GM21737 (cell line): ENCODE results near the gene GPAT3.
"Not testable (repeated sequence)": the region's sequence is repeated elsewhere in the genome, so short reads cannot be mapped to it uniquely, and the experiment has no call there.

ENCODE experiments used
- ATAC-seq: cut with Tn5 transposase; IDR thresholded peaks from one replicate; pipeline ENCODE4 v1.9.1; 2021; ENCODE audit warnings: mild to moderate bottlenecking, moderate library complexity; ENCODE audit not compliant: unreplicated experiment

Gene GPAT3

DNA sequence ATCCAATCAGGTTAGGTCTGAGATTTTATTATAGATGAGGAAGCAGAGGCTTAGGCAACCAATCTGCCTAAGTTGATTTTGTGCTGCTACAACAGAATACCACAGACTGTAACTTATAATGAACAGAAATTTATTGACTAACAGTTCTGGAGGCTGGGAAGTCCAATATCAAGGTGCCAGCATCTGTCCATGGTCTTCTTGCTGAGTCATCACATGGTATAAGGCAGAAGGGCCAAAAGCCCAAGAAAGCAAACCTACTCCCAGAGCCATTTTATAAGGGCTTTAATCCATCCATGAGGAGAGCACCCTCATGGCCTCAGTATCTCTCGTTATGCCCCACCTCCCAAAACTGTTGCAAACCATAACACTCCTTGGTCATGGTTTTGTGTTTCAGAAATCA is 55.8 kb downstream of the GPAT3 start:
- ATAC-seq = no peak

DNA sequence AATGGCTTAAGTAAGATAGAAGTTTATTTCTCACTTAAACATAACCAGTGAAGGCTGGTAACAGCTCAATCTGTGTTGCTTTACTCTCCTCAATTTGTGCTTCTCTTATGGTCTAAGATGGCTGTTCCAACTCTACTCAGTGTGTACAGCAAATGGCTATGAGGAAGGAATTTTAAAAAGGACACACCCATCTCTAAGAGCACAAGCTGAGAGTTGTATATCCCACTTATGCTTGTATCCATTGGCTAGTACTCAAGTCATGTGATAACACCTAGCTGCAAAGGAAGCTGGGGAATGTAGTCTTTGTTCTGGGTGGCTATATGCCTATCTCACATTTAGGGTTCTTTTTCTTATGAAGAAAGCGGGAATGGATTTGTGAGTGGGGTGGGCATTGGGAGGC is 63.3 kb downstream of the GPAT3 start:
- peak; percentile 62 for ATAC-seq

DNA sequence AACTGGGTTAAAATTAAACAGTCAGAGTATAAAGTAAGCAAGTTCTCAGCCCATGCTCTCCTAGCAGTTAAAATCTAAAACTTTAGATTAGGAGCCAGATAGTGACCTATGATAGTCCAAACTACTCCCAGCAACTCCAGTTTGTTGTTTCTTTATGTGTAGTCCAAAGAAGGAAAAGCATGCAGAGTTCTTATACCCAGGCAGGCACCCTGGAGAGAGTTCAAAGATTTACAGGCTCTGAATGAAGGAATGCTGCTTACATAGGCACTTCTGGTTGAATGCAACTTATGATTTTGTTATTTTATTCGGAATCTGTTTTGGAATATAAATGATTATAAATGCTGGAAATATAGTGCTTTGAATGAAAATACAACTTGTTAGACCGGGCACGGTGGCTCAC is 67.2 kb downstream of the GPAT3 start:
- ATAC-seq = no peak

DNA sequence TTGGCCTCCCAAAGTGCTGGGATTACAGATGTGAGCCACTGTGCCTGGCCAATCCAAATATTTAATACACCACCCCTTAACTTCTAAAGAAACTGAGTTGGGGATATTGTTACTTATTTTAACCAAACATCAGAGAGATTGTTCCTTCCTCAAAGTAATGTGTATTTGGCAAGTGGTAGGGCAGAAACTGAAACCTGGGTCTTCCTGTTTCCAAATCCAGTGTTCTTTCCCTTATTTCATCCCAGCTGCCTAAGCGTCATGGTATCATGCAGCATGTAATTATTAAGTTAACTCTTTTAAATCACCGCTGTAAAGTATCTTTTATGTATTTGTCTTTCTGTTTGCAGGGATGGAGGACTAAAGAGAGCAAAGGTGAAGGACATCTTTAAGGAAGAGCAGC is 68.4 kb downstream of the GPAT3 start:
- ATAC-seq = no peak

DNA sequence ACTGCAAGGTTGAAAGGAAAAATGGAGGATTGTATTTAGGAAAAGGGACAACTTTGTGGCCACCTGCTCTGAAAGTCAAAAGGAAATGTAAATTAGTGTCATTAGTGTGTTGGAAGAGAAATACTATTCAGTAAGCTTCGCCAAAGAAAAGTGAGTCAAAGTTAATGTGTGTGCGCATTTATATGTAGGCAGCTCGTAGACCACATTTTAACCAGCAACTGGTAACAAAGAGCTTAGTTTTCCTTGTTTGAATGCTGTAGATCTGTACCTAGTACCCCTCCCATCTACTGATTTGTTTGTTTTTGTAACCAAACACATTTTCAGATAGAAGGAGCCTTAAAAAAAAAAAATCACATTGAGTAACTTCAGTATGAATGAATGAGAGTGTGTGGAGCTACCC is 69.3 kb downstream of the GPAT3 start:
- ATAC-seq = no peak

DNA sequence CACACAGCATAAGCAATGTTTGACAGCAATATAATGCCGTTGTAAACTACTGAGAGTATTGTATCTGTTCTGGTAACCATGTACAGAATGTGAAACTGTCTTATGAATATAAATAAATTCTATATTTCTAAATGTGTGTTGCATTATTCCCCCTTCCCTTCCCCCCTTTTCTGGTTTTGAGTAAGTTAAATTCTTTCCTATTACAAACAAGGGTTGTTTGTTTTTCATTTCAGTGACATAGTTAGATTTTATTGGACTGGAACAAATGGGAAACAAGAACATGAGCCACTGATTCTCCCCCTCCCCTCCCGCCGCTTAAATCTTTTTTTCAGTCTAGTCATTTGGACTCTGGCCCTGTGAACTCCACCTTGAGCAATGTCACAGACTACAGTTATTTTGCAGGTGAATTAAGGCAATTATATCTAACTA is 69.8 kb downstream of the GPAT3 start:
- ATAC-seq = no peak

DNA sequence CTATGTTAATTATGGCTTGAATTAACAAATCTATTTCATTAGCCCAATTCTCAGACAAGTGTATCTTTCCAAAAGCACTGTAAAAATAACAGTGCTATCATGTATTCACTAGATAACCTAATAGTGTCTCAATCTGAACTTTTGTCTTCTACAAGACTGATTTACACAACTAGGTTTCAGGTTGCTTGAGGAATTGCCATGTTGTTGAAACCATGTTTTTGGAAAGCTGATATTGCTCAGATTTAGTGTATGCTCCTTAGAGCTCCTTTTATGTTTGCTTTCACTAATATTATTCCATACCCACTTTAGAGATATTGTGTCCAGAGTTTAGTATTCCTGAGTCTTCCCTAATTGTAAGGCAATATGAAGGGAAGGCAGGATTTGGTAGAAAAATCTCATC is 70.6 kb downstream of the GPAT3 start:
- no peak for ATAC-seq

DNA sequence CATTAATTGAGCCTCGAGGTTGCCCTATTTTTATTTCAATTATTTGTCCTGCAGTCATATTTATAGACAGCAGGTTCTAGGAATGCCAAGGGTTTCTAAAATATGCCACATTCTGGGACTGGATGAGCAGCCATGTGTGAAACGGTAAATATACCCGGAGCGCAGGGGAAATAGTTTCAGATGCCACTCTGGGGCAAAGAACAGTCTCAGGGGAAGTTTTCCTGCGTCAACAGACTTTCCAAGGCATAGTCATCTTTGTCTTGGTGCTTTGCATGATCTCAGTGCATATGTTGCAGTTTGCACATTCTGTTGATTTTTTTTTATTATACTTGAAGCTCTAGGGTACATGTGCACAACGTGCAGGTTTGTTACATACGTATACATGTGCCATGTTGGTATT is 71.0 kb downstream of the GPAT3 start:
- ATAC-seq = no peak

DNA sequence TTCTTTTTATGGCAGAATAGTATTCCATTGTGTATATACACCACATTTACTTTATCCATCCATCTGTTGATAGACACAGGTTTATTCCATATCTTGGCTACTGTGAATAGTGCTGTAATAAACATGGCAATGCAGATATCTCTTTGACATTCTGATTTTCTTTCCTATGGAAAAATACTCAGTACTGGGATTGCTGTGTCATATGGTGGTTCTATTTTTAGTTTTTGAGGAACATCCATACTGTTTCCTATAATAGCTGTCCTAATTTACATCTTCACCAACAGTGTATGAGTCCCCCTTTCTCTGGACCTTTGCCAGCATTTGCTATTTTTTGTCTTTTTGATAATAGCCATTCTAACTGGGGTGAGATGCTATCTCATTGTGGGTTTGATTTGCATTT is 73.5 kb downstream of the GPAT3 start:
- ATAC-seq = no peak

DNA sequence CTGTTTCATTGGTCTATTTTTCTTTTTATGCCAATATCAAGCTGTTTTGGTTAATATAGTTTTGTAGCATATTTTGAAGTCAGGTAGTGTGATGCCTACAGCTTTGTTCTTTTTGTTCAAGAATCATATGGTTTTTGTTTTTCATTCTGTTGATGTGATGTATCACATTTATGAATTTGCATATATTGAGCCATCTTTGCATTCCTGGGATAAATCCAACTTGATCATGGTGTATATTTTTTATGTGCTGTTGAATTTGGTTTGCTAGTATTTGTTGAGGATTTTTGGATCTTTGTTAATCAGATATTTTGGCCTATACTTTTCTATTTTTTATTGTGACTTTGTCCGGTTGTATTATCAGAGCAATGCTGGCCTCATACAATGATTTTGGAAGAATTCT is 74.8 kb downstream of the GPAT3 start:
- no peak for ATAC-seq

DNA sequence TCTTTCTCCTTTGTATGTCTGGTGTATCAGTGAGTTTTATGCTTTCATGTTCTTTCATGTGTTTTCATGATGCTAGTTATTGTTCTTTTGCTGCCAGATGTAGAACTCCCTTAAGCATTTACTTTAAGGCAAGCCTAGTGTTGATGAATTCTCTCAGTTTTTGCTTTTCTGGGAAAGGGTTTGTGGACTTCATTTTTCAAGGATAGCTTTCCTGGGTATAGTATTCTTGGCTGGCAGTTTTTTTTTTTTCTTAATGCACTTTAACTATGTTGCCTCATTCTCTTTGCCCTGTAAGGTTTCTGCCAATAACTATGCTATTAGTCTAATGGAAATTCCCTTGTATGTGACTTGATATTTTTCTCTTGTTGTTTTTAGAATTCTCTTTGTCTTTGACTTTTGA is 77.1 kb downstream of the GPAT3 start:
- no peak for ATAC-seq

DNA sequence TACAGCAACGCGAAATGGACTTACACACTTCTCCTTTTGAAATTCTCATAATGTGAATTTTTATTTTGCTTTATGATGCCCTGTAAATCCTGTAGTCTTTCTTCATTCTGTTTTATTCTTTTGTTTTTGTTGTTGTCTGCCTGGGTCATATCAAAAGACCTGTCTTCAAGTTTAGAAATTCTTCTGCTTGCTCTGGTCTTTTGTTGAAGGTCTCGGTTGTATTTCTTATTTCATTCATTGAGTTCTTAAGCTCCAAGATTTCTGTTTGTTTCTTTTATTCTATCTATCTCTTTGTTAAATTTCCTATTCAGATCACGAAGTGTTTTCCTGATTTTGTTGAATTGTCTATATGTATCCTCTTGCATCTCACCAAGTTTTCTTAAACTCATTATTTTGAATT is 78.1 kb downstream of the GPAT3 start:
- ATAC-seq = no peak

DNA sequence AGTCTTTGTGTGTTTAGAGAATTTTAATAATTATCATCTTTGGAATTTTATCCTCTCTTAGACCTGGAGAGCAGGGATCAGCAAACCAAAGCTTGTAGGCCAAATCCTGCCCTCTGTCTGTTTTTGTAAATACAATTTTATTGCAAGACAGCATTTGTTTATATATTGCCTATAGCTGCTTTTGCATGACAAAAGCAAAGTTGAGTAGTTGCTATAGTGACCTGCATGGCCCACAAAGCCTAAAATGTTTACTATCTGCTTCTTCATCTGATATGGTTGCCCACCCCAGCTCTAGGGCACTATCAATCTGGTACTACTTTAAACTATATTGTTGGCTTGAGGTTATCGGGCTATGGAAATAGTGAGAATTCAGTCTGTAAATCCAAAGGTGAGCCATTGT is 80.3 kb downstream of the GPAT3 start:
- ATAC-seq = no peak

DNA sequence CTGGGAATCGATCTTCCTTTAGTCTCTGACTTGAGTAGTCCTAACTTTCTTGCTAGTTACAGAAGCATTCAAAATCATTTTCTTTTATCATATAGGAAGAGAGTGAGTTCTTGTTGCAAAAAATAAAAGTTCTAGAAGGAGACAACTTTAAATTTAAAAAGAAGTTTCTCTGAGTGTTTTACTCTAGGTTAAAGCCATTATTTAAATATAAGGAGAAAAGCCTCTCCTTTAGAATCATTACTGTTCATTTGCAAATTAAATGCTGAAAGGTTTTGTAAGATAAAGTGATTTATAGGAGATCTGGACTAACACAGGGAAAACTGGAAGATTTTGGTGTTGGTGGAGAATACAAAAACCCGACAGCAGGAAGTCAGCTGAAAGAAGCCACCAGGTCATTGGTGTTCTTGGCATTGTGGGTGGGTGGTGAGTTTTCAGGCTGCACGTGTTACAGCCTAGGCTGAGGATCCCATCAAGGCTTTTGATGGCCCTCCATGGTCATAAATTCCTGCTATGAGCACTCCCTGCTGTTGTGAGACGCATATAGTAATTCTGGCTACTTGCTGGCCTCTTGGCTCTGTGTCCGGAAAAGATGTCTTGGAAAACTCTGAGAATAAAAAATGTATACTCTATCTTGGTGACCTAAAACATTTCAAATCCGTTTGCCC is 81.6 kb downstream of the GPAT3 start:
- no peak for ATAC-seq

DNA sequence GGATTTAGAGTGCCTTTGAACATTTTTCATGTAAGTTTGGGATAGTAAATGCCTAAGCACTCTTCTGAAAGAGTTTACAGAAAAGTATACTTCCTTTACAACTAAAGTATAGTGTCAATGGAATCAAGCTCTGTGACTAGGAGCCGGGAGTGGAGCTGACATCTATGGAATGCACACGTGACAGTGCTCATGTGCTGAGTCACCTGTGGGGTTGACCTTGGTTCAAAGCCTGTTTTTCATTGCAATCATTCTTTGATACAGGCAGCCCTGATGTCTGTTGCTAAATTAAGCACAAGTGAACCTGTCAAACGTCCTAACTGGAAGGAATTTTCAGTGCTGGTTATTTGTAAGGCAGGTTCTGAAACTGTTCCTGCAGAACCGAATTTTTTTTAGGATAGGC is 82.5 kb downstream of the GPAT3 start:
- ATAC-seq = no peak

DNA sequence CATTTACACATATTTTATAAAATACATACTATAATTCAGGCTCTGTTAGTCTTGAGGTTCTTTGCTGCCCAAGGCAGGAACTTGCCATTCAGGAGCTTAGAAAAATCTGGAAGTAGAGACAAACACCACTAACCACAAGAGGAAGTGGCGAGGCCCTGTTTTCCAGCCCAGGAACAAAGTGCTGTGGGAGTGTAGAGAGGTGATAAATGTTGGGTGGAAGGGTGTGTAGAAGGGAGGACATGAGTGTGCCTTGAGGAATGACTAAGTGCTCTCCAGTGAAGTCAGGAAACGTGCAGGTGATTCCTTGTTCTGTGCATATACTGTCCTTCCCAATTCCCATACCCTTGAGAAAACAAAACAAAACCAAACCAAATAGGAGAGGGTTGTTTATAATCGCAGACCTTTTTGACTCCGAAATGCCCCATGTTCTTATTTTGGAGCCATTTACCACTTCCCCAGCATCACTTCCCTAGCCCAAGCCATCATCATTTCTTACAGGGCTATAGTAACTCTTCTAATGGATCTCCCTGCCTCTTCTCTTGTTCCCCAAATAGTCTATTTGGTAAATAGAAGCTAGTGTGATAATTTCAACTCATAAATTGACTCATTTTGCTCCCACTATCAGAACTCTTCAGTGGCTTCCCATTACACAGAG is 83.2 kb downstream of the GPAT3 start:
- no peak for ATAC-seq

DNA sequence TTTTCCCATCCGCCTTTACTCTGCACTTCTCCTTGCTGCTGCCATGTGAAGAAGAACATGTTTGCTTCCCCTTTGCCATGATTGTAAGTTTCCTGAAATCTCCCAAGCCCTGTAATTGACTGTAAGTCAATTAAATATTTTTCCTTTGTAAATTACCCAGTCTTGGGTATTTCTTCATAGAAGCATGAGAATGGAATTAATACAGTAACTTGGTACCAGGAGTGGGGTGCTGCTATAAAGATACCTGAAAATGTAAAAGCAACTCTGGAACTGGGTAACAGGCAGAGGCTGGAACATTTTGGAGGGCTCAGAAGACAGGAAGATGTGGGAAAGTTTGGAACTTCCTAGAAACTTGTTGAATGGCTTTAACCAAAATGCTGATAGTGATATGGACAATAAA is 86.2 kb downstream of the GPAT3 start:
- not testable (repeated sequence) for ATAC-seq

DNA sequence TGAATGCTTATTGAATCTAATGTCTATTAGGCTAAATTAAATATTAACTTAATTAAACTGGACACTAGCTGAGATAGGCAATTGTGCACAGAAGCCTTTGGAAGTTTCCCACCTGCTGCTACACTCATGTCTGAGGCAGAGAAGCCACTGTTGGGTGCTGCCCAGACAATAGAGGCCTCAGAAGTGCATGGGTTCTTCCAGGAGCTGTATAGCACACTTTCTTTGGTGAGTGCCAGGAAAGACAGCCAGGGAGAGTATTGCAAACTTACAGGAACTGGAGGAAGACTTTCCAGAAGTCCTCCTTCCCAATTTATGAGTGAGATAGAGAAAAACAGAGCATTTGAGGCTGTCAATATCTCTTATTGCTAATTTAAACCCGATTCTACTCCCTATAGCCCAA is 89.9 kb downstream of the GPAT3 start:
- no peak for ATAC-seq

DNA sequence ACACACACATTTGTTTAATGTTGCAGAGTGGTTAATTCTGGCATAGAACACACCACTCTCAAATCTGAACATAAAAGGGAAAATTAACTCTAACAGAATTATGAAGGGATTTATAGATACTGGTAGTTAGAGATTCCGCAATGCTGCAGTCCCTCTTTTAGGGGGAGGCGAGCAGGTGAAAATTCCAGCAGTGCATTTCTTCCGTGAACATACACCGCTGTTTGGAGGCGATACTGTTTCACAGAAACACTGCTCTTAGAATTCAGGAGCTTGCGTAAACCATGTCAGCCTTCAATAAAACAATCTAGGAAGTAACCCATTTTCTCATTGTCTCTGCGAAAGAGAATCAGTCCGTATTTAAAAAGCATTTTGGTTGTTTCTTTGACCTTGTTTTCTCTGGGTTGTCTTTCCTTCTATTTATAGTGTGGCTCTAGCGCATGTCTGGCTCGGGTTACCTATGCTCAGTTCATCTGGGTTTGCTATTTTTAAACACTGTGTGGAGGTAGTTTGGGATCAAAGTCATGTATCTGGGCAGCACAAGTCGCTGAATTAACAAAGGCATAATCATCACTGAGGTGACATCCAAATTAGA is 90.4 kb downstream of the GPAT3 start:
- no peak for ATAC-seq

DNA sequence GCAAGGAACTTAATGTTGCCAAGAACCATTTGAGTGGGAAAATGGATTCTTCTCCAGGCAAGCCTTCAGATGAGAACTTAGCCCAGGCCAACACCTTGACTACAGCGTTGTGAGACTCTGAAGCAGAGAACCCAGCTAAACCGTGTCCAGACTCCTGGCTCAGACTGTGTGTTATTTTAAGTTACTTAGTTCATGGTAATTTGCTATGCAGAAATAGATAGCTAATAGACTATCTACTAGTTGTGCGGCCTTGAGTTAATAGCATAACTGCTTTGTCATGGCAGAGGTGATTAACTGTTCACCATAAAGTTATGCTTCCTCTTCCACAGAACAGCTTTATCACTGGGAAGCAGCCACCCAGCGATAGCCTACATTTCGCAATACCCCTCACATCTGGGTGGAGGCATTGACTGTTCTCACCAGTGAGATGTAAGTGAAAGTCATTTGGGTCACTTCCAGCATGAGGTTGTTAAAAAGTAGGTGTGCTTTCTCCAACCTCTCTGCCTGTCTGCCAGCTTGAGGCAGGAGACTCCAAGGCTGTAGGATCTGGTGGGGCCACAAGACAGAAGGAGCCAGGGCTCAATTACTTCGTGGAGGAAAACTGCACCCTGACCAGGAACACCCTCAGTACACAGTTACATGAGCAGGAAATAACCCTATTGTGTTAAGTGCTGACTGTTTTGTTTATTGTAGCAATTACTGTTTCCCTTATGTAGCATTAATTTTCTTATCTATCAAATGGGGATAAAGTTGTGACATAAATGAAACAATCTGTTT is 94.2 kb downstream of the GPAT3 start:
- ATAC-seq = no peak

DNA sequence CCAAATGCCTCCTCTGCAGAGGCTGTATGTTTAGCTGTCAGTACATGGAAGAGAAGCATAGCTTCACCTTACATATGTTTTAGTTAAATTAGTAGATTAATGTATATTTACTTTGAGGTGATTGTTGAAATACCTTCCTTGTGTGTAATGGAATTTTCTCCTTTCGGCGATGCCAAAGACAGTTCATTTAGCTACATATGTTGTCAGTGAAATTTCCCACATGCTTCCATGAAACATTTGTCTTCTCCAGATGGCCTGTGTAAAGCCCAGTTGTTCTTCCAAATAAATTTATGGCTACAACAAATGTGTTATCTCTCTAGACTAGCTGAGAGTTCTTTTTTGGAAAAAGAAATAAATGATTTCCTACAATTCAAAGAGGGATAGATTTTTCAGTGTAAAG is 95.2 kb downstream of the GPAT3 start:
- ATAC-seq = no peak

DNA sequence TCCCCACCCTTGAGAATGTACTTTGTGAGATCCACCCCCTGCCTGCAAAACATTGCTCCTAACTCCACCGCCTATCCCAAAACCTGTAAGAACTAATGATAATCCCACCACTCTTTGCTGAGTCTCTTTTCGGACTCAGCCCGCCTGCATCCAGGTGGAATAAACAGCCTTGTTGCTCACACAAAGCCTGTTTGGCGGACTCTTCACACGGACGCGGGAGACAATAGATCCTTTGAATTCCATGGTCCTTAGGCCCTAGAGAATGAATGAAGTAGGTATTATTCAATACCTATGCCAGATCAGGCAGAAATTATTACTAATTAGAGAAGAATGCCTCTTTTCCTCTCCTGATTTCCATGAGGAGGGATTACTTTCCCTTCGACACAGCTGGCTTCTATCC is 101.0 kb downstream of the GPAT3 start:
- no peak for ATAC-seq
